Neuronal stem cell (in vitro differentiated cells): ENCODE data around the gene EPB41L4B.

Source experiments
- DNase-seq: peaks from one replicate; pipeline ENCODE4 v3.0.0-alpha.2; 2013; ENCODE audit warnings: low spot score
- H2AFZ ChIP-seq: one replicate; pipeline ENCODE4 v1.6.1; 2013; ENCODE audit warnings: mild to moderate bottlenecking, low read length, inconsistent platforms
- H2AK5ac ChIP-seq: 2 replicates; pipeline ENCODE4 v1.6.1; 2013; ENCODE audit warnings: low read depth, mild to moderate bottlenecking, inconsistent platforms, low read length, moderate library complexity, mixed read lengths
- H2BK120ac ChIP-seq: 2 replicates; pipeline ENCODE4 v1.6.1; 2013; ENCODE audit warnings: low read depth, mild to moderate bottlenecking, inconsistent platforms, low read length, moderate library complexity, mixed read lengths
- H2BK12ac ChIP-seq: one replicate; pipeline ENCODE4 v1.6.1; 2013; ENCODE audit warnings: low read length, inconsistent platforms
- H2BK15ac ChIP-seq: 2 replicates; pipeline ENCODE4 v1.6.1; 2013; ENCODE audit warnings: mild to moderate bottlenecking, low read length, inconsistent platforms, mixed read lengths
- H2BK5ac ChIP-seq: one replicate; pipeline ENCODE4 v1.6.1; 2013; ENCODE audit warnings: inconsistent platforms, mild to moderate bottlenecking, low read length, moderate library complexity
- H3K14ac ChIP-seq: one replicate; pipeline ENCODE4 v1.6.1; 2013; ENCODE audit warnings: low read length, inconsistent platforms
- H3K18ac ChIP-seq: 2 replicates; pipeline ENCODE4 v1.6.1; 2013; ENCODE audit warnings: low read length, inconsistent platforms
- H3K23ac ChIP-seq: 2 replicates; pipeline ENCODE4 v1.6.1; 2013; ENCODE audit warnings: low read depth, mild to moderate bottlenecking, mixed read lengths, low read length, inconsistent platforms; ENCODE audit not compliant: poor library complexity
- H3K27ac ChIP-seq: replicated peaks from 3 replicates; pipeline ENCODE4 v1.5.1; 2013; ENCODE audit warnings: low read length, inconsistent platforms
- H3K27me3 ChIP-seq, 3 experiments: 2 replicates each; pipeline ENCODE4 v1.6.1; 2013; ENCODE audit warnings: low read length in 3 of 3, mild to moderate bottlenecking in 2 of 3, inconsistent platforms in 1 of 3, low read depth in 1 of 3, mixed read lengths in 1 of 3, moderate library complexity in 1 of 3; ENCODE audit not compliant: control insufficient read depth in 3 of 3, insufficient read depth in 3 of 3
- H3K36me3 ChIP-seq, 2 donors: replicated peaks in 1 of 2; 2 replicates each; pipeline ENCODE4 v1.6.1; 2013; ENCODE audit warnings: low read length in 2 of 2; ENCODE audit not compliant: control insufficient read depth in 2 of 2, insufficient read depth in 2 of 2
- H3K4ac ChIP-seq: 2 replicates; pipeline ENCODE4 v1.6.1; 2013; ENCODE audit warnings: inconsistent platforms, mild to moderate bottlenecking, low read length, moderate library complexity
- H3K4me1 ChIP-seq, 2 donors: 1 replicate in 1 of 2; 2 replicates in 1 of 2; pipeline ENCODE4 v1.6.1; 2013; ENCODE audit warnings: low read length in 2 of 2, low read depth in 1 of 2; ENCODE audit not compliant: control insufficient read depth in 2 of 2, insufficient read depth in 1 of 2
- H3K4me2 ChIP-seq: one replicate; pipeline ENCODE4 v1.6.1; 2013; ENCODE audit warnings: mild to moderate bottlenecking, low read length, inconsistent platforms; ENCODE audit not compliant: insufficient read depth, poor library complexity, severe bottlenecking
- H3K4me3 ChIP-seq, 2 donors: 2 replicates each; pipeline ENCODE4 v1.5.1; 2013; ENCODE audit warnings: low read length in 2 of 2, mild to moderate bottlenecking in 2 of 2, inconsistent platforms in 1 of 2, moderate library complexity in 1 of 2
- H3K79me1 ChIP-seq: one replicate; pipeline ENCODE4 v1.6.1; 2013; ENCODE audit warnings: low read depth, mild to moderate bottlenecking, inconsistent platforms, low read length, moderate library complexity
- H3K9ac ChIP-seq: one replicate; pipeline ENCODE4 v1.6.1; 2013; ENCODE audit warnings: mild to moderate bottlenecking, low read depth, low read length, inconsistent platforms; ENCODE audit not compliant: poor library complexity
- H3K9me3 ChIP-seq, 2 donors: replicated peaks in 1 of 2; 2 replicates each; pipeline versions ENCODE3 to v1.6.1; 2013; ENCODE audit warnings: low read length in 2 of 2, mild to moderate bottlenecking in 2 of 2, inconsistent platforms in 1 of 2, low read depth in 1 of 2, mixed read lengths in 1 of 2, moderate library complexity in 1 of 2; ENCODE audit not compliant: control insufficient read depth in 2 of 2, insufficient read depth in 1 of 2
- H4K8ac ChIP-seq: one replicate; pipeline ENCODE4 v1.6.1; 2013; ENCODE audit warnings: low read depth, mild to moderate bottlenecking, inconsistent platforms, low read length, moderate library complexity
- H4K91ac ChIP-seq: one replicate; pipeline ENCODE4 v1.6.1; 2013; ENCODE audit warnings: low read length, low read depth, mild to moderate bottlenecking, inconsistent platforms; ENCODE audit not compliant: poor library complexity
- WGBS, 2 donors: extraction: QIAGEN DNeasy Blood & Tissue Kit; methylation state at CpG; one replicate each; pipeline ENCODE4 v1.1.7; 2013; ENCODE audit warnings: missing lambda C conversion rate in 2 of 2, mixed read lengths in 1 of 2; ENCODE audit not compliant: insufficient read length in 2 of 2, insufficient replicate concordance in 1 of 2; ENCODE audit errors: extremely low coverage in 2 of 2; 5-methylcytosine and 5-hydroxymethylcytosine counted together

The EPB41L4B gene

GRCh38 chr9:109214414-109214813 is 106.4 kb downstream of the EPB41L4B start:
- Histone ChIP-seq H3K4ac (no peak overlapping the region), H2BK12ac (no peak overlapping the region), H3K4me1 (peaks cover 0 to 5% of the 10 kb centered on the region in 2 donors), H3K79me1 (no peaks in the 10 kb centered on the region), H3K18ac (no peak overlapping the region), H3K23ac (no peak overlapping the region), H2BK120ac (no peak overlapping the region), H2AFZ (no peak overlapping the region), H3K14ac (no peak overlapping the region), H4K8ac (no peak overlapping the region), H2BK5ac (no peak overlapping the region), H2AK5ac (no peak overlapping the region), H3K27ac (no peak overlapping the region), H2BK15ac (no peak overlapping the region), H3K4me3 (no peak overlapping the region), H3K9ac (no peak overlapping the region), H3K36me3 (no peaks in the 10 kb centered on the region), H3K4me2 (no peak overlapping the region), H3K27me3 (peaks cover 0 to 20% (median 0%) of the 10 kb centered on the region in 3 experiments), H4K91ac (no peak overlapping the region), H3K9me3 (no peaks in the 10 kb centered on the region)
- no CpG with 5 or more reads among the region's 6 CpGs for WGBS, 2 donors
- no peak for DNase-seq

- H3K23ac ChIP-seq, result no peak overlapping the region
- H3K27ac ChIP-seq, result no peak overlapping the region
- H3K36me3 ChIP-seq, result no peaks in the 10 kb centered on the region
- H3K79me1 ChIP-seq, result no peaks in the 10 kb centered on the region
- no peak overlapping the region for H4K8ac ChIP-seq
- no peak overlapping the region for H2AFZ ChIP-seq
- WGBS, 2 donors, result no CpG with 5 or more reads among the region's 11 CpGs
- no peak overlapping the region for H3K4me2 ChIP-seq
- no peak overlapping the region for H2AK5ac ChIP-seq
- DNase-seq, result no peak
- H4K91ac ChIP-seq, result no peak overlapping the region
- H3K9ac ChIP-seq, result no peak overlapping the region
- H3K4ac ChIP-seq, result no peak overlapping the region
- peaks cover 0 to 20% (median 0%) of the 10 kb centered on the region in 3 experiments for H3K27me3 ChIP-seq
- no peak overlapping the region for H3K18ac ChIP-seq
- peaks cover 0 to 3% of the 10 kb centered on the region in 2 donors for H3K4me1 ChIP-seq
- H2BK15ac ChIP-seq, result no peak overlapping the region
- no peak overlapping the region for H3K14ac ChIP-seq
- H3K4me3 ChIP-seq, result no peak overlapping the region
- no peak overlapping the region for H2BK120ac ChIP-seq
- H2BK12ac ChIP-seq, result no peak overlapping the region
- H2BK5ac ChIP-seq, result no peak overlapping the region
- no peaks in the 10 kb centered on the region for H3K9me3 ChIP-seq
Observed at GRCh38 chr9:109213285-109214121, 107.4 kb downstream of the EPB41L4B start.

GRCh38 chr9:109212768-109213167 is 108.1 kb downstream of the EPB41L4B start:
- Histone ChIP-seq H3K23ac (no peak overlapping the region), H3K4ac (no peak overlapping the region), H3K79me1 (no peaks in the 10 kb centered on the region), H2BK12ac (no peak overlapping the region), H3K4me3 (no peak overlapping the region), H3K9ac (no peak overlapping the region), H3K9me3 (no peaks in the 10 kb centered on the region), H4K8ac (no peak overlapping the region), H3K18ac (no peak overlapping the region), H3K36me3 (no peaks in the 10 kb centered on the region), H3K27ac (no peak overlapping the region), H3K27me3 (peaks cover 0 to 20% (median 0%) of the 10 kb centered on the region in 3 experiments), H4K91ac (no peak overlapping the region), H2AK5ac (no peak overlapping the region), H2AFZ (no peak overlapping the region), H2BK120ac (no peak overlapping the region), H3K14ac (no peak overlapping the region), H3K4me2 (no peak overlapping the region), H2BK15ac (no peak overlapping the region), H2BK5ac (no peak overlapping the region), H3K4me1 (peaks cover 0 to 3% of the 10 kb centered on the region in 2 donors)
- WGBS, 2 donors, result no CpG with 5 or more reads among the region's 4 CpGs
- no peak for DNase-seq

GRCh38 chr9:109206670-109207069 is 114.2 kb downstream of the EPB41L4B start:
- H3K36me3 ChIP-seq, result no peaks in the 10 kb centered on the region
- peaks cover 0 to 28% (median 0%) of the 10 kb centered on the region in 3 experiments for H3K27me3 ChIP-seq
- no peak overlapping the region for H3K27ac ChIP-seq
- H3K79me1 ChIP-seq, result no peaks in the 10 kb centered on the region
- DNase-seq, result no peak
- H3K14ac ChIP-seq, result no peak overlapping the region
- no peak overlapping the region for H3K18ac ChIP-seq
- no peak overlapping the region for H2AFZ ChIP-seq
- H2BK5ac ChIP-seq, result no peak overlapping the region
- H2BK12ac ChIP-seq, result no peak overlapping the region
- no CpG with 5 or more reads among the region's 2 CpGs for WGBS, 2 donors
- H2BK120ac ChIP-seq, result no peak overlapping the region
- H3K4ac ChIP-seq, result no peak overlapping the region
- no peak overlapping the region for H3K4me3 ChIP-seq
- H3K9me3 ChIP-seq, result no peaks in the 10 kb centered on the region
- no peaks in the 10 kb centered on the region for H3K4me1 ChIP-seq
- no peak overlapping the region for H3K23ac ChIP-seq
- H2BK15ac ChIP-seq, result no peak overlapping the region
- no peak overlapping the region for H2AK5ac ChIP-seq
- no peak overlapping the region for H4K8ac ChIP-seq
- H3K9ac ChIP-seq, result no peak overlapping the region
- H4K91ac ChIP-seq, result no peak overlapping the region
- no peak overlapping the region for H3K4me2 ChIP-seq
